AG09319 (cell line): ENCODE data around the gene ACAP3.

Experiments
- DNase-seq: peaks from one replicate; pipeline ENCODE4 v3.0.0-alpha.2; 2010; ENCODE audit warnings: low read depth; ENCODE audit errors: extremely low read depth
- TF ChIP-seq, protein P1 (sequence below): IDR thresholded peaks from 2 replicates; pipeline ENCODE4 v1.5.1; 2011; ENCODE audit warnings: low read depth, mild to moderate bottlenecking, inconsistent platforms, low read length, moderate library complexity

The ACAP3 gene

DNA sequence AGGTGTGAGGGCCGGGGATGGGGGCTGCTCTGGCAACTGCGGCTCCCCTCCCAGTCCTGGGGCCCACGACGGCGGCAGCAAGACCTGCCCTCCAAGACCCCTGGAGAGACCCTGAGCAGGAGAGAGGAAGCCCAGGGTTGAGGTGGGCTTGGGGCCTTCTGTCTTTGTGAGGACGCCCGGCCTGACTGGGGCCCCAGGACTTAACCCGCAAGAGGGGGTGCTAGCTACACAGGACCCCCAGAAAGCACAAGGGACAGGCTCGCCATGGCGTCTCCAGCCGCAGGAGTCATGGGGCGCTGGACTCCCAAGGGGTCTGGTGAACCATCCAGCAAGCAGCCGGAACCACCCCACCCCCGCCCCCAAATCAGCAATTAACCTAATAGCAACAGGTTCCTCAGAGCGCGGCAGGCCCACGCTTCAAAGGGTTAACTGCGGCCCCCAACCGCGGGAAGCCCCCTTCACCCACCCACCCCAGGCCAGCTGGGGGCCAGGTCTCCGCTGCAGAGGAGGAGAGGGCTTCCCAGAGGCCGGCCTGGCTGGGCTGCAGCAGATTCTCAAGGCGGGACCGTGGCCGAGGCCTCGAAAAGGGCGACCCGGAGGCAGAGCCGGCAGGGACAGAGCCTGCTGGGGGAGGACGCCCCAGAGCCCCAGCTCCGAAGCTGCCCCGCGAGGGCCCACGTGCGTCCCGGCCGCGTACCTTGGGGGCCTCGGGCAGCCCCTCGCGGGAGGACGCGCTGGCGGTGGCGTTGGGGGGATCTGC lies 61.7 kb downstream of the ACAP3 start:
- TF ChIP-seq, protein P1, sequence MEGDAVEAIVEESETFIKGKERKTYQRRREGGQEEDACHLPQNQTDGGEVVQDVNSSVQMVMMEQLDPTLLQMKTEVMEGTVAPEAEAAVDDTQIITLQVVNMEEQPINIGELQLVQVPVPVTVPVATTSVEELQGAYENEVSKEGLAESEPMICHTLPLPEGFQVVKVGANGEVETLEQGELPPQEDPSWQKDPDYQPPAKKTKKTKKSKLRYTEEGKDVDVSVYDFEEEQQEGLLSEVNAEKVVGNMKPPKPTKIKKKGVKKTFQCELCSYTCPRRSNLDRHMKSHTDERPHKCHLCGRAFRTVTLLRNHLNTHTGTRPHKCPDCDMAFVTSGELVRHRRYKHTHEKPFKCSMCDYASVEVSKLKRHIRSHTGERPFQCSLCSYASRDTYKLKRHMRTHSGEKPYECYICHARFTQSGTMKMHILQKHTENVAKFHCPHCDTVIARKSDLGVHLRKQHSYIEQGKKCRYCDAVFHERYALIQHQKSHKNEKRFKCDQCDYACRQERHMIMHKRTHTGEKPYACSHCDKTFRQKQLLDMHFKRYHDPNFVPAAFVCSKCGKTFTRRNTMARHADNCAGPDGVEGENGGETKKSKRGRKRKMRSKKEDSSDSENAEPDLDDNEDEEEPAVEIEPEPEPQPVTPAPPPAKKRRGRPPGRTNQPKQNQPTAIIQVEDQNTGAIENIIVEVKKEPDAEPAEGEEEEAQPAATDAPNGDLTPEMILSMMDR, result no peak
- DNase-seq, result no peak

DNA sequence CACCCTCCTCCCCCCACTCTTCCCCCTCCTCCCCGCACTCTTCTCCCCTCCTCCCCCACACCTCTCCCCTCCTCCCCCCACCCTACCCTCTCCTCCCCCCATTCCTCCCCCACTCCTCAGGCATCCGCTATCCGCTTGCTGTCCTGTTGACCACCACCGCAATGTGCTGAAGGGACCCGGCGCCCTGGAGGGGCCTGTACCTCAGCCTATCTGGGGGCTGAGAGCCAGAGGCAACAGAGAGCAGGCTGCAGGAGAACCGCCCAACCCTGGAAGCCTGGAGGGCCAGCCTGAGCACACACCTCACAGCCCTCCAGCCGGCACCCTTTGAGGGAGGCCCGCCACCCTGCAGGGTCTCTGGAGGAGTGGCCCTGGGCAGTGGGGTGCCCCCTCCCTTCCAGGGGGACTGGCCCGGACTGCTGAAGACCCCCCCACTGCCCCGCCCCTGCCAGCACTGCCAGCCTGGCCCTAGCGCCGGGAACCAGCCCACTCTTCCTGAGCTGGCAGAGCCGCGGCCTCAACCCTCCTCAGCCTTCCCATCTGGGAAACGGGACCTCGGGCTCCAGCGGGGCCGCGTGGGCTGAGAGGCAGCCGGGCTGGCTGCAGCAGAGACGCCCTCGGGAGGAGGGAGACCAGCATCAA lies 62.4 kb downstream of the ACAP3 start:
- DNase-seq, result no peak
- TF ChIP-seq, protein P1, result no peak

DNA sequence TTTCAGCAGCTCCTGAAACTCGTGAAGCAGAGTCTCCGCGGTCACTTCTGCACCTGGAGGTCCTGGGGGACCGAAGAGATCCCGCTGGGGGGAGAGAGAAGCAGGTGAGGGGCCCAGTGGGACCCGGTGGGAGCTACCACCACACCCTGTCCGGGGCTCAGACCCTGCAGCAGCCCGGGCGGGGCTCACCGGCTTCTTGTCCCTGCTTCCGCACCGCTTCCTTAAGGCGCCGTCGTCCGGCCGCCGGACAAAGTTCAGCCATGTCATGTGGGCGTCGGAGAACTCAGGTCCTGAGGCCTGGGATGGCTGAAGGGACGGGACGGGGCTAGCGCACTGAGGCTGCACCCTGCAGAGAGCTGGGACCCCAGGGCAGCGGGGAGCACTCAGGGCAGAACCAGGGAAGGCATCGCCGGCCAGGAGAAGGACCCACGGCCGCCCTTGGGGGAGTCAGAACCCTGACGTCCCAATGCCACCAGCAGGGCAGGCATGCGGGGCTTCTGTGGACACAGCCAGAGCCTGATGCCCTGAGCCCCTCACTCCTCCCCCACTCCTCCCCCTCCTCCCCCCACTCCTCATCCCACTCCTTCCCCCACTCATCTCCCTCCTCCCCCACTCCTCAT lies 63.4 kb downstream of the ACAP3 start:
- DNase-seq, result no peak
- TF ChIP-seq, protein P1, result no peak

DNA sequence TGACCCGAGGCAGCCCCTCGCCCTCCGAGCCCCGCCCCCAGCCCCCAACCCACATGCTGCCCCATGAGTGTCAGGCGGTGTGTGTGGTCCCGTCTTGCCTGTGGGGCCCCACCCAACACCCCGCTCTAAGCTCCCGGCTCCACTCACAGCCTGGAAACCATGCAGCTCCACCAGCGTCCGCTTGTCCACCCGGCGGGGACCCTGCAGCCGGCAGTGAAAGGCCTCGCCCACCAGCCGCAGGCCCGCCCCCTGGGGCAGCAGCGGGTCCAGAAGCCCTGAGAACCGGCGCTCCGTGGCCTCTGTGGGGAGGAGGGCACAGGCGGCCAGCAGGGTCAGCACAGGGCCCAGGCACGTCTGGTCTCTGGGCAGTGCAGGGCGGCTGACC lies 63.9 kb downstream of the ACAP3 start:
- TF ChIP-seq, protein P1, result no peak
- no peak for DNase-seq

DNA sequence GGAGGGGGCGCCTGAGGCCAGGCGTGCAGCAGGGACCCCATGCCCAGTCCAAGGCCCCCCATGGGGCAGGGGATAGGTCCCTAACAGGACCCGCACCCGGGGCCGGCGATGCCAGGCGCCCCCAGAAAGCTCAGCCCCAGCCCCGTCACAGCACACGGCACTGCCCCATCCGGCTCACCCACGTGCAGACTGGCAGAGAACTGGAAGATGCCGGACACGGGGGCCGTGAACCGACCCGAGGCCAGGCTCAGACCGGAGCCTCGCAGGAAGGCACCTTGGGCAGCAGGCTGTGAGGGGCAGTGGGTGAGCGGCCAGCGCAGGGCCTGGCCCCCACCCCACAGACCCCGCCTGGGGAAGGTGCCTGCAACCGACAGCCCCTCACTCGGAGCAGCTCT lies 64.5 kb downstream of the ACAP3 start:
- no peak for DNase-seq
- TF ChIP-seq, protein P1, result no peak

DNA sequence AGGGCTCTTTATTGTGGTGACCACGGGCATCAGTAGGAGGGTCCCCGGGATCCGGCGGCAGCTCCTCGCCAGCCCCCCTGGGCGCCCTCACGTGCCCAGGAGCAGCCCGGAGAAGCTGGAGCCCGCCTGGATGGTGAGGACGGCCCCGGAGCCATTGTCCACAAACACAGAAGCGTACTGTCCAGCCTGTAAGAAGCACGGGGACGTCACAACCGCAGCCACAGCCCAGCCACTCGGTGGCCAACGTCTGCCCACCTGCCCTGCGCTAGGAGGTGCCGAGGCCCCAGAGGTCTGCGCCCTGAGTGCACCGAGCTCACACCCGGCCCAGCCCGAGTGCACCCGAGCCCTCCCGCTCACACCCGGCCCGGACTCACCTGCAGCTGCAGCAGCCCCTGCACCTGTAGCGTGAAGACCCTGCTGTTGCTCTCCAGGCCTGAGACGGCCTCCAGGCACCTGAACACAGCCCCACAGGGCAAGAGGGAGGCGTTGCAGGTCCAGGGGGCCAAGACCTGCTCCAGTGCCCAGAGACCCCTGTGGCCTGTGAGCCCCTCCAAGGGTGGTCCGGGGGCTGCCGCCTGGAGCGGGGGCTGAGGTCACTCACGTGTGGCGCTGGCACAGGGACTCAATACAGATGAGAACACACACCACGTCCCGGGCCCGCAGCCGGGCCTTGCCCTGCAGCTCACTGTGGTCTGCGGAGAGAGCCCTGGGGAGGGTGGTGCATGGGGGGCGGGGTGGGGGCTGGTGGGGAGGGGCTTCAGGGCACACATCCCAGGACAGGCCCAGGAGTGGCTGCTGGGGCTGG lies 65.1 kb downstream of the ACAP3 start:
- no peak for DNase-seq
- TF ChIP-seq, protein P1, result no peak
